CD4-positive, alpha-beta T cell treated with Interleukin-21 for 1 hour (primary cell): ENCODE results near the gene MORC1.

Experiments
- DNase-seq: peaks from one replicate; pipeline ENCODE4 v3.0.0-alpha.2; 2020

MORC1 gene

GRCh38 chr3:109025896-109026295 is 92.0 kb downstream of the MORC1 start:
- DNase-seq, result no peak

- peak; percentile 44 for DNase-seq
Measured at GRCh38 chr3:109023656-109024254, 94.2 kb downstream of the MORC1 start.

GRCh38 chr3:109023167-109023566 is 94.8 kb downstream of the MORC1 start:
- no peak for DNase-seq

DNA sequence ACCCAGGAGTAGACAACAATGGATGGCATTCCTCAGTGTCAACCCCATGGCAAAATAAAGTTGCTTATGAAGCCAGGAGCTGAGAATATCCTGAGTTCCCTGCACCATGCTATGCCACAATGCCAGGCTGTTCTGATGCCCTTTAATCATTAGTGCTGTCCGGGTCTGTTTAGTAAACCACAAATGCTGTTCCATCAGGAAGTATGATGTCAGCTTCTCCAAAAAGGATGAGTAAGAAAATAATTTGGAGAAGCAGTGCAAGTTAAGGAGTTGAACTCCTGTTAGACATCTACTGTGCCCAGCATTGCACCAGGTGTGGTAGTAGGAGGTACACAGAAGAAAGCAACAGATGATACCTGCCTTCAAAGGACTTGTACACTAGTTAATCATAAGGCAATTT is 96.4 kb downstream of the MORC1 start:
- DNase-seq, result no peak

GRCh38 chr3:109018828-109019227 is 99.1 kb downstream of the MORC1 start:
- DNase-seq, result no peak

DNA sequence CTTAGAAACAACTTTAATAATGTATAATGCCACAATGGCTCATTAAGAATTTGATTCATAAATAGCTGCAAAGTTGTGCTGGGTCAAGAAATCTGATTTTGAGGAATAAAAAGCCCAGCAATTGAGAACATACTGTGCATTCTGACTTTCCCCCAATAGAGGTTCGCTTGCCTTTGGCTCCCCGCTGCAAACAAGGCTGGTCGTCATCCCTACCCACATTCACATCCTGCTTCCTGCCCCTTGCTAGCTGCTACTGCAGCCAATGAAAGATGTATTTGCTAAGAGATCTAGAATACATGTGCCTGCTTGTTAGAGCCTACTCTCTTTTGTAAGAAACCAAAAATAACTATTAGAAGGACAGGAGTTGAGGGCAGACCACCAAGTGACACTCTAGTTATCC is 112.5 kb downstream of the MORC1 start:
- DNase-seq, result no peak

DNA sequence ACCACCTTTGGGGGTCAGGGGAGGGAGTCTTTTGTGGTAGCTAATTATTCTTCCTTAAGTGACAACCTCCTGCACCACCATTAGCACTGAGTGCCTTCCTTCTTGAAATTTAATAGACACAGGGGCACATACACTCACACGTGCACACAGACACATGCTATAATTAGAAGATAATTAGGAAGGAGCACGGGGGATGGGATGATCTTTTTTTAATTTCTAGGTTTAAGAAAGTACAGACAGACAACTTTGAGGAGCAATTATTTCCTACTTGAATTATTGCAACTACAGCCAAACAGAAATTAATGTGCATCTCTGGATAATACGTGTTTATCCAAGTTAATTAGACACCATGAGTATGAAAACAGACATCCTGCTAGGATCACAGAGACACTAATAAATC is 119.5 kb downstream of the MORC1 start:
- DNase-seq, result no peak

GRCh38 chr3:108985844-108986243 is 132.1 kb downstream of the MORC1 start:
- no peak for DNase-seq

GRCh38 chr3:108983051-108983450 is 134.9 kb downstream of the MORC1 start:
- no peak for DNase-seq

GRCh38 chr3:108976058-108976457 is 141.9 kb downstream of the MORC1 start:
- DNase-seq, result no peak

- DNase-seq, result no peak
Measured at GRCh38 chr3:108973019-108973418, 144.9 kb downstream of the MORC1 start.

DNA sequence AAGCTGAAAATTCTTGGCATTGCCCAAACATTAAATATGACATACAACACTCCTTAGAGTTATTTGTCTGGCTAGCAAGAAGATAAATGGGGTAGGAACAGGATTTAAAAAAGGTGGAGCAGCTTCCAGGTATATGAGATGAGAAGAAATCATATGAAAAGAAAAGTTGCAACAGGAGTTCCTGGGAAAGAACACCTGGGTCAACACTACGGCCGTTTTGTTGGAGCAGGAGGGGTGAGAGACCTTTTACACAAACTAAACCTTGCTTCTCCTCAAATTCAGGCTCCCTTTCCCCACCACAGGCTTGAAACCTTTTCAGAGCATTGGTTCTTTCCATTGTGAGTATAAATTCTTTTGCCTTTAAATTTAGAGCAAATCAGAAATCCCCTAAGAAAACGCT is 145.5 kb downstream of the MORC1 start:
- DNase-seq, result no peak

DNA sequence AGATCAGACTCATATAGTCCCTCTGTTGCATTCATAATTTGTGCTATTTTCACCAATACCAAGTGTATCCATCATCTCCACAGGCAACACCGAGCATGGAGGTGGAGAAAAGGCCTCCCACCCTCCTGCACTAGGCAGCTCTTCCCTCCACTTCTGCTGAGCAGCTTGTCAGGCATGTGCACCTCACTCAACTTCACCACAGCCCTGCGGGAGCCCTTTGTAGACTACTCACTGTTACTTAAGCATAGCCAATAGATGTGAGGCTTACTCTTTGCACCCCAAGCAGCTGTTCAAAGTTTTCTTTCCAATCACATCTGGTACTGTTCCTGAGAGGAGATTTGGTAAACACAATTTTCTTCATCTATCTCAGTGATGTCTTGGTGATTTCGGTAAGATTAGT is 147.4 kb downstream of the MORC1 start:
- no peak for DNase-seq

DNA sequence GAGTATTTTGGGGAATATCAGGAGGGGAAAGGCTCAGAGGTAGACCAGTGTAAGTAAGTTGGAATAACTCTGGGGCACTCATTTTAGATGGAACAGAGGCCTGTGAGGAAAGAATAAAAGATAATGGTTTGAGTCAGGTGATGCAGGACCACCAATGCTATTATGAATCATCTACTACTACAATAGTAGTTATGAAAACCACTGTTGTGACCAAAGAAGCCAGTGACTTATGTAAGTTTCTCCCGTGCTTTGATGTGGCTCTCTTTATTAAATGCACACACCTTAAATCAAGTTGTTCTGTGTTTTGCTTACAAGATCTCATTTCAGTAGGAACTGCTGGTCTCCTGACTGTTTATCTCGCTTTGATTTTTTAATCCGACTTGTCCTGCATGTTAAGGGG is 151.2 kb downstream of the MORC1 start:
- no peak for DNase-seq

DNA sequence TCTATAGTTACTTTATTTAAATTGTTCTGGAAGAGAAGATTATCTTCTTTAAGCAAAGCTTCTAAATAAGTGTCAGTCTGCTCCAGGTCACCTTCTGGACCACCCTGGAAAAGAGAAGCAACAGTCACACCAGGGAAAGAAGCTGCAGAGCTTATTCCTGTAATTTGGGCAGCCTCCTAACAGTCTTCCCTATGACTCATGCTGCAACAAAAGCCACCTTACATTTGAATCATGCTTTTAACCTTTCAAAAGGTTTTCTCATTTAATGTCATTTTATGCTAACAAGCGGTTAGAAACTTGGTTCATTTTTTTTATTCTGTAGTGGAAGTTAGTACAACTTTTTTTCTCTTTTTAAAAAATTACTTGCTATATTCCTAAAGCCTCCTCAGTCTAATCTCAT is 158.9 kb downstream of the MORC1 start:
- DNase-seq, result no peak

- DNase-seq, result no peak
Measured at GRCh38 chr3:108953700-108954099, 164.2 kb downstream of the MORC1 start, which contains the start of gene GUCA1C. Gene GUCA1C, minus strand, starts transcription at chr3:108953879. Its CDS starts 117 bp downstream, at chr3:108953762.

GRCh38 chr3:108953210-108953609 is 164.7 kb downstream of the MORC1 start:
- DNase-seq, result no peak

DNA sequence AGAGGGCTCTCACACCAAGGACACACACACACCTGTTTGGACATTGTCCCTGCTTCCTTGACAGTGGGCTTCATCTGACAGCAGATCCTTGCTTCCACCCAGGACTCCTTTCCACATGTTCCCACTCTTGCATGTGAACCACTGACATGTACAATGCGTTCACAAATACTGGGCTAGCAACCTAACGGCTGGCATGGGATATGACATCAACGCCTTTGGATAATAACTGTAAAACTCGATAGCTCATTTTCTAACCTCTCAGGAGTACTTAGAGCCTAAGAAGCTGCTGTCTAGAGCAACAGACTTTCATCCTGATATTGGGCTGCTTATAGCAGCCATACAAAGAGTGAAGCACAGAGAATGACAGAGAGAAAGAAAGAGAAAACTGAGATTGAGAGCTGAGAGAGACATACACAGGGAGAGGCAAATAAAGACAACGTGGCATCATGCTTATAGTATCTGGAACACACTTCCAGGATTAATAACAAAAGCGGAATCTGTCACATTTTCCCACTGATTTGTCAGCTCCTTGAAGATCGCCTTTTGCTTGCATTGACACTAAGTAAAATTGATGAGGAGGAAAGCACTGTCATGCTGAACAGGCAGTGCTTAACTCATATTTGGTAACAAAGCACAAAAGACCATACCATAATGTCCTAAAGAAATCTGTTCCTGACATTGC is 166.0 kb downstream of the MORC1 start:
- DNase-seq, result no peak

- DNase-seq, result no peak
Measured at GRCh38 chr3:108947855-108948254, 170.1 kb downstream of the MORC1 start.

DNA sequence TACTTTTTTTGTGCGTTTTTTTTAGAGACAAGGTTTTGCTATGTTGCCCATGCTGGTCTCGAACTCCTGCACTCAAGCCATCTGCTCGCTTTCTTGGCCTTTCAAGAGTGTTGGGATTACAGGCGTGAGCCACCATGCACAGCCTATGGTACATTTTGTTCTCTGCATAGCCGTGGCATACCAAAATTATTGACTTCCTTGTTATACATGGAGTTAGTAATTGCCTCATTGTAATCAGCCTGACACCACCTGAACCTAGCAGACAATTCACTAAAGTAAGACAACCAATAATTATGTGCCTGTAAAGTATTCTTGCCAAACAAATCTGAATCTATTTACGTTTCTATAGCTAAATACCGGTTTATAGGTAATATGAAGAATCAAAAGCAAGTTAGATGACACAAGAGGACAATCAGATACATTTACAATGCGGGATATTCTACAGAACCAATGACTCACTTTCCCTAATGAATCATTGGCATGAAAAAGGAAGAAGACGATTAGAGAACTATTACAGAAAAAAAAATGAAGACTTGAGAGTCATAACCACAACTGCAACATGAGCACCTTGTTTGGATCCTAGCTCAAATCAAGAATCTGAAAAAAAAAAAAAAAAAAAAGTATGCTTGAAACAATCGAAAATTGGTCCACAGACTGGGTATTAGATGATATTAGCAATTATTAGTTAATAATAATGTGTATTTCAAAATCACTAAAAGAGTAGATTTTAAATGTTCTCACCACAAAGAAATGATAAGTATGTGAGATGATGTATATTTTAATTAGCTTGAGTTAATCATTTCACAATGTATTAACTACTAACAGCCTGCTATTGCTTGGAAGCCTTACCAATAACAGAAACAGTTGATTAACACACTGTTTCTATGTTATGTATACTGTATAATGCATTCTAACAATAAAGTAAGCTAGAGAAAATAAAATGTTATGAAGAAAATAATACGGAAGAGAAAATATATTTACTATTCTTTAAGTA is 171.3 kb downstream of the MORC1 start:
- no peak for DNase-seq

DNA sequence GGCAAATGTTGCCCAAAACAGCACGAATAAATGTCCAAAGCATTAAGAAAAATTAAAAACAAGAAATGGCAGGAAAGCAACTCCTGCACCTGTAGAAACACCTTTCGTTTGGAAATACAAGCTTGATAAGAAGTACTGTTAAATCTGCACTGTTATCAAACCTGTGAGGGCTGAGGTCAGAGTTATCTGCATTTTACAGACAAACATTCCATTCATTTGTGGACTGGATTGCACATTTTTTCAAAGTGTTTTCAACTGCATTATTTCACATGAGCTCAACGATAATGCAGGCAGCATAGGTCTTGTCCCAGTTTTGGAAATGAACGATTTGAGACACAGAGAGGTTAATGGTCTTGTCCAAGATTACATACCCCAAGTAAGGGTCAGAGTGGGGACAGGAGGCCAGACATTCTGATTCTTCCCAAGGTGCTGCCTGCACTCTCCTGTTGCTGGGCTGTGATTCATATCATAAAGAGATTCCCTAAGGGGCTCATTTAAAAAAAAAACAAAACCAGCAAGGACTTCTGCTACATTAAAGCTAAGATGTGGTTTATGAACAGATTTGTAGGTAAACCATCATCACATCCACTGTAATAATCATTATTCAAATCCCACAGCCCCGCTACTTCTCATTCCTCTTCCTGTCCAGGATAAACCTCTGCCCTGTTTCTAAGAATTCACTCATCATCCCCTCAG is 177.2 kb downstream of the MORC1 start:
- DNase-seq, result no peak

GRCh38 chr3:108940166-108940565 is 177.8 kb downstream of the MORC1 start:
- no peak for DNase-seq
